Lower lobe of right lung (tissue), 2 donors: Measurements from ENCODE around the gene AUTS2. TPM values are rescaled to one million over a fixed set of nuclear protein-coding genes. Genes with fewer than 3 reads are reported as not detected.
A peak's percentile ranks its signal among the peaks of the same experiment; 100 is the strongest.

Source experiments
- ATAC-seq, 2 donors: fragments of 200-7000 bp; cut with Tn5 transposase; one replicate each; pipeline ENCODE4 v1.9.1; 2020 to 2022; ENCODE audit warnings: mild to moderate bottlenecking in 2 of 2, moderate library complexity in 2 of 2
- DNase-seq: peaks from one replicate; pipeline ENCODE4 v3.0.0-alpha.2; 2020
- H3K27ac ChIP-seq: fragments of 200-600 bp; one replicate; pipeline ENCODE4 v1.8.0; 2022
- H3K27me3 ChIP-seq: fragments of 200-600 bp; one replicate; pipeline ENCODE4 v1.8.0; 2022; ENCODE audit warnings: low read depth
- H3K36me3 ChIP-seq: fragments of 200-600 bp; one replicate; pipeline ENCODE4 v1.8.0; 2022; ENCODE audit warnings: mild to moderate bottlenecking
- H3K4me1 ChIP-seq: fragments of 200-600 bp; one replicate; pipeline ENCODE4 v1.8.0; 2022
- H3K4me3 ChIP-seq: fragments of 200-600 bp; one replicate; pipeline ENCODE4 v1.8.0; 2022; ENCODE audit warnings: mild to moderate bottlenecking
- H3K9me3 ChIP-seq: fragments of 200-600 bp; one replicate; pipeline ENCODE4 v1.8.0; 2022
- intact Hi-C: fragments of 100-400 bp; cut with DNase I; formaldehyde crosslinking; loops from one replicate; pipeline ENCODE4 v1.11.0; 2022
- total RNA-seq: library from RNA; stranded (reverse); fragmentation: NEBNext Ultra II Directional; extraction: Animal tissue kit (Norgen Biotek cat#: 25700); gene quantifications from one replicate; pipeline ENCODE4 v1.2.1, GENCODE V29; 2021
- TF ChIP-seq, protein P1 (sequence below): fragments of 200-600 bp; IDR thresholded peaks from one replicate; pipeline ENCODE4 v1.8.0; 2022; ENCODE audit warnings: antibody characterized with exemption, mild to moderate bottlenecking
- donor health status: DM: no; HTN: yes; CAD: no; lungs with severe emphysema.

The AUTS2 gene
- total RNA-seq, 1 donor from 2014 or later = 45.7 TPM

DNA sequence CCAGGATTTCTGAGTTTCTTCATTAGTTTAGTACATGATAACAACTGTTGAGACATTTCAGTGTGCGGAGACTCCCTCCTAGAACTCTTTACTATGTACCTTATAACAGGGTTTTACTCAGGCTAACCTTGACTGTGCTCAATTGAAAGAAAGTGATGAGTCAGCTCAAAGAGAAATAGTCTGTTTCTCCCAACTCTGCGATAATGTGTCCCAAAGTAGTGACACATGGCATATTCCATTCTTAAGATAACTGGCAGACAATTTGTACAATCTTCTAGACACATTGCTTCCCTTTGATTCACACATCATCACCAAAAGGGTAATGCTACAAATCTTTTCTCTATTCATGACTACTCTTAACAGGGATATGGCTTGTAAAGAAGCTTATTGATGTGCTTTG lies 645.2 kb downstream of the AUTS2 start:
- H3K27ac ChIP-seq = no peak overlapping the region
- no peaks in the 10 kb centered on the region for H3K36me3 ChIP-seq
- H3K27me3 ChIP-seq = no peaks in the 10 kb centered on the region
- no peaks in the 10 kb centered on the region for H3K9me3 ChIP-seq
- no peak overlapping the region for H3K4me3 ChIP-seq
- DNase-seq (no peak), ATAC-seq (no peak)
- intact Hi-C loops = no loop called here
- H3K4me1 ChIP-seq = no peaks in the 10 kb centered on the region
- TF ChIP-seq, protein P1, sequence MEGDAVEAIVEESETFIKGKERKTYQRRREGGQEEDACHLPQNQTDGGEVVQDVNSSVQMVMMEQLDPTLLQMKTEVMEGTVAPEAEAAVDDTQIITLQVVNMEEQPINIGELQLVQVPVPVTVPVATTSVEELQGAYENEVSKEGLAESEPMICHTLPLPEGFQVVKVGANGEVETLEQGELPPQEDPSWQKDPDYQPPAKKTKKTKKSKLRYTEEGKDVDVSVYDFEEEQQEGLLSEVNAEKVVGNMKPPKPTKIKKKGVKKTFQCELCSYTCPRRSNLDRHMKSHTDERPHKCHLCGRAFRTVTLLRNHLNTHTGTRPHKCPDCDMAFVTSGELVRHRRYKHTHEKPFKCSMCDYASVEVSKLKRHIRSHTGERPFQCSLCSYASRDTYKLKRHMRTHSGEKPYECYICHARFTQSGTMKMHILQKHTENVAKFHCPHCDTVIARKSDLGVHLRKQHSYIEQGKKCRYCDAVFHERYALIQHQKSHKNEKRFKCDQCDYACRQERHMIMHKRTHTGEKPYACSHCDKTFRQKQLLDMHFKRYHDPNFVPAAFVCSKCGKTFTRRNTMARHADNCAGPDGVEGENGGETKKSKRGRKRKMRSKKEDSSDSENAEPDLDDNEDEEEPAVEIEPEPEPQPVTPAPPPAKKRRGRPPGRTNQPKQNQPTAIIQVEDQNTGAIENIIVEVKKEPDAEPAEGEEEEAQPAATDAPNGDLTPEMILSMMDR = no peak

DNA sequence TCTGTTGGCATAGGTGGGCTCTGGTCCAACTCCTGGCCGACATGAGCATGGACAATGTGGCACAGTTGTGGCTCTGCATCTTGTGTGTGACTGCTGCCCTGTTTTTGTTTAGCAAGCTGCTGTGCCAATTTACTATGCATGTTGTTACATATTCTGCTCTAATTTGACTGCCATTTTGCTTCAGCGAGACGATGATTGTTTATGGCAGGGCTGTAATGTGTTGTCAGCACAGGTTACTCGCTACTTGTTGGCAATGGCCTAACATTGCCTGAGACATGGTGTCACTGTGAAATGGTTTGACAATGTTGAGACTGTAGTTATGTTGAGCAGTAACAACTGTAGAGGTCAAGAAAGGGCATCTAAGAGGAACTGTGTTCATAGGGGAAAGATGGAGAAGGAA lies 659.6 kb downstream of the AUTS2 start:
- Histone ChIP-seq H3K36me3 (no peaks in the 10 kb centered on the region), H3K9me3 (no peaks in the 10 kb centered on the region), H3K27me3 (no peaks in the 10 kb centered on the region), H3K4me1 (peaks cover 4% of the 10 kb centered on the region), H3K4me3 (no peak overlapping the region), H3K27ac (no peak overlapping the region)
- TF ChIP-seq, protein P1 = no peak
- no peak for DNase-seq
- ATAC-seq = no peak
- intact Hi-C loops = no loop called here

- peaks cover 4% of the 10 kb centered on the region for H3K4me1 ChIP-seq
- ATAC-seq (peak in 1 of 2 donors; percentile 53), DNase-seq (no peak)
- H3K4me3 ChIP-seq = no peak overlapping the region
- no peaks in the 10 kb centered on the region for H3K27me3 ChIP-seq
- H3K36me3 ChIP-seq = no peaks in the 10 kb centered on the region
- H3K27ac ChIP-seq = no peak overlapping the region
- intact Hi-C loops = no loop called here
- H3K9me3 ChIP-seq = no peaks in the 10 kb centered on the region
- TF ChIP-seq, protein P1 = no peak
Measured at GRCh38 chr7:70259502-70259901, 661.2 kb downstream of the AUTS2 start.

- peaks cover 4% of the 10 kb centered on the region for H3K4me1 ChIP-seq
- H3K4me3 ChIP-seq = no peak overlapping the region
- no peaks in the 10 kb centered on the region for H3K27me3 ChIP-seq
- no peak overlapping the region for H3K27ac ChIP-seq
- DNase-seq (no peak), ATAC-seq (no peak)
- H3K36me3 ChIP-seq = no peaks in the 10 kb centered on the region
- intact Hi-C loops = no loop called here
- H3K9me3 ChIP-seq = no peaks in the 10 kb centered on the region
- TF ChIP-seq, protein P1 = no peak
Measured at GRCh38 chr7:70263471-70264255, 665.4 kb downstream of the AUTS2 start.

DNA sequence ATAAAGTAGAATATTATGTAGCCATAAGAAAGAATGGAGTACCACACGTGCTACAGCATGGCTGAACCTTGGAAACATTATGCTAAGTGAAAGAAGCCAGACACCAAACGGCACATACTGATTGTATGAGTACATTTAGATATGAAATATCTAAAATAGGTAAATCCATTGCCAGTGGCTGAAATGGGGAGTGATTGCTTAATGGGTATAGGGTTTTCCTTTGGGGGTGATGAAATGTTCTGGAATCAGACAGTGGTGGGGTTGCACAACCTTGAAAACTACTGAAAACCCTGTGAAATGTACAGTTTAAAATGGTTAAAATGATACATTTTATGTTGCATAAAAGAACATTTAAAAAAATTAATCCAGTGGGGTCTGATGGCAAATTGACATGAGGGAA lies 667.9 kb downstream of the AUTS2 start:
- DNase-seq (no peak), ATAC-seq (no peak)
- Histone ChIP-seq H3K4me1 (no peaks in the 10 kb centered on the region), H3K9me3 (no peaks in the 10 kb centered on the region), H3K27me3 (no peaks in the 10 kb centered on the region), H3K27ac (no peak overlapping the region), H3K36me3 (no peaks in the 10 kb centered on the region), H3K4me3 (no peak overlapping the region)
- TF ChIP-seq, protein P1 = no peak
- intact Hi-C loops = no loop called here
